ENCODE data around the gene DERL2.

DERL2 gene

GRCh38 chr17:5485270-5486205 is at the start of gene DERL2:
Gene DERL2 (minus strand): TSS chr17:5486178. CDS start chr17:5486161, 17 bp downstream.
- DNase-seq = peak in 1 of 51 donors; percentile 34

DNA sequence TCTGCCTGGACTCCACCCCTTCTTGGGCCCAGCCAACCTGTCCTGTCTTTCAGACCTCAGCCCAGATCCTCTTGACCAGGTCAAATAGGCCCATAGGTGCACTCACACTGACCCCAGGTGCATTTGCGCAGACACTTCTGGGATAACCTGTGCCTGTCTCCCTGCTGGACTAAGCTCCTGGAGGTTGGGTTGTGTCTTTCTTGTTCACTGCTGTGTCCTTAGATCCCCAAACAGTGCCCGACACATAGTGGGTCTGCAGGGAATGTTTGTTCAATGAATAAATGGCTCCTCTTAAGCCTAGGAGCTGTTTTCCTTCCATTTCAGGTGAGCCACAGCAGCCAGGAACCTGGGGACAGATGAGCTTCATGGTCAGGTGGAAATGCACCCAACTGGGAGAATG is 49.5 kb upstream of the DERL2 start:
- no peak for DNase-seq

GRCh38 chr17:5533486-5534315 is 47.7 kb upstream of the DERL2 start:
- no peak for DNase-seq

GRCh38 chr17:5532581-5532980 is 46.6 kb upstream of the DERL2 start:
- DNase-seq = no peak

- DNase-seq = no peak
Measured at GRCh38 chr17:5531085-5531418, 45.1 kb upstream of the DERL2 start.

- DNase-seq = no peak
Measured at GRCh38 chr17:5530265-5531084, 44.5 kb upstream of the DERL2 start.

DNA sequence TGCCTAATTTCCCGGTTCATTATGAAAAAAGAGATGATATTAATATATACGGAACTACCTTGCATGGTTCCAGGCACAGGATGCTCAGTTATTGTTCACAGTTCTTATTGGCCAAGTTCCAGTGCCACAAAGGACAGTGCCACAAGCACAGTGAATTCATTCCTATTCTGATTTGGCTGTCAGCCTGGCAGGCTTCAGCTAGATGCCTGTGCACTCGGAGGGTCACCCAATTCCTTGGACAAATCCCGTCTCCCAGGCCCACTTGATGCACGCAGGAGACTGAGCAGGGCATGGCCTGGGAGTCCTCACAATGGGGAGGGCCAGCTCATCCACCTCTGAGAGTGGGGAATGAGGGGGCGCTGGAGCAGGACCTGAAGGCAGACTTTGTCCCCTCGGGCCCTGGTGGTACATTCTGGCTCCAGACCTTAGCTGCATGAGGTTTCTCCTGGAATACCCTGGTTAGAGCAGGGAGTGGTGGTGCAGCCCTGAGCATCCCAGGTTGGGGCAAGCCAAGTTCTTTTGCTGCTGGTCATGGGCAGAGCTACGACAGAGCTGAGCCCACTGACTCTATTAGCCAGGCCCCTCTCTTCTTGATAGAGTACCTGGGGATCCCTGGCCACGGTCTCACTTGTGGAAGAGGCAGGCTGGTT is 41.7 kb upstream of the DERL2 start:
- DNase-seq = peak in 1 of 51 donors; percentile 18

GRCh38 chr17:5526821-5527598 is 41.0 kb upstream of the DERL2 start:
- DNase-seq = peak in 46 of 51 donors; percentile 7 to 94 (median 66)

- DNase-seq = no peak
Measured at GRCh38 chr17:5523249-5523648, 37.3 kb upstream of the DERL2 start.

GRCh38 chr17:5522476-5522875 is 36.5 kb upstream of the DERL2 start:
- no peak for DNase-seq

DNA sequence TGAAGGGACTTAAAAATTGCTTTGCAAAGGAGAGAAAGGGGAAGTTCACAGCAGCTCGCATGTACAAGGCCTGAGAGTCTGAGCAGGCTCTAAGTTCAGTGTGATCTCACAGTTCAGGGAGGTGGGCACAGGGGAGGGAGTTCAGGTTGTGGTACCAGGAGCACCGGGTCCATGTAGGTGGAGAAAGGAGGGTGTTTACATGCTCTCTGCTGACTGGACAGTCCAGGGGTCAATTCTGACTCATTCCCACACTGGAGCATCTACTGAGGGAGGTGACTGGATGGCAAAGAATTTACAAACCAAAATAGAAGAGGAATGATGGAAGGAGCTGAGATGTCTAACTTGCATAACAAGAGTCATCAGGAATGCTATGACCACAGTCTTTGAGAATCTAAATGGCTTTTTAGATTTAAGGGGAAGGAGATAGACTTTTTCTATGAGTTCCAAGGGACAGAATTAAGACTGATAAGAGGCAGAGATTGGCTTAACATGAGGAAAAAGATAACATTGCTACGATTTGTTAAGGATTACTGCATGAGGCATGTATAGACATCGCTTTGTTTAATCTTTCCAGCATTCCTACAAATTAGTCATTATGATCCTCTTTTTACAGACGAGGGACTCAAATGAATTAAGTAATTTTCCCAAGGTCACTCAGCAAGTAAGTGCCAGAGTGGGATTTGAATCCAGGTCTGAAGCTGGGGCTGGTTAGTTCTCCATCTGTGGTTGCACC is 30.2 kb upstream of the DERL2 start:
- DNase-seq = no peak

DNA sequence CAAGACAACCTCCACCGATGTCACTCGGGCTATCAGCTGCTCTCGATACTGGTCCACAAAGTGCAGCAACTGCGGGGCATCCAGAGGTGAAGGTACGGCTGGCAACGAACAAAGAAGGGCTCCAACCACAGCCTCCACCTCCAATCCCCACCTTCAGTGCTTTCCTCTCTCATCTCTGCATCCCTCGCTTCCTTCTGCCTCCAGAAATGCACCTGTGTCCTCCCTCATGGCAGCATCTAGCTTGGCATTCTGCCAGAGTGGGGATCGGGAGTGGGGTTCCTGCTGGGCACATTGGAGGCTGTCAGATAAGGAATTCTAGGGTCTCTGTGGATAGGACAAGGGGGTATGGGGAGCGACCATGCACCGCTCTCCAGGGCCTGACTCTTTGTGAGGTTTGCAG is 29.0 kb upstream of the DERL2 start:
- no peak for DNase-seq

GRCh38 chr17:5513628-5514027 is 27.6 kb upstream of the DERL2 start:
- DNase-seq = no peak

DNA sequence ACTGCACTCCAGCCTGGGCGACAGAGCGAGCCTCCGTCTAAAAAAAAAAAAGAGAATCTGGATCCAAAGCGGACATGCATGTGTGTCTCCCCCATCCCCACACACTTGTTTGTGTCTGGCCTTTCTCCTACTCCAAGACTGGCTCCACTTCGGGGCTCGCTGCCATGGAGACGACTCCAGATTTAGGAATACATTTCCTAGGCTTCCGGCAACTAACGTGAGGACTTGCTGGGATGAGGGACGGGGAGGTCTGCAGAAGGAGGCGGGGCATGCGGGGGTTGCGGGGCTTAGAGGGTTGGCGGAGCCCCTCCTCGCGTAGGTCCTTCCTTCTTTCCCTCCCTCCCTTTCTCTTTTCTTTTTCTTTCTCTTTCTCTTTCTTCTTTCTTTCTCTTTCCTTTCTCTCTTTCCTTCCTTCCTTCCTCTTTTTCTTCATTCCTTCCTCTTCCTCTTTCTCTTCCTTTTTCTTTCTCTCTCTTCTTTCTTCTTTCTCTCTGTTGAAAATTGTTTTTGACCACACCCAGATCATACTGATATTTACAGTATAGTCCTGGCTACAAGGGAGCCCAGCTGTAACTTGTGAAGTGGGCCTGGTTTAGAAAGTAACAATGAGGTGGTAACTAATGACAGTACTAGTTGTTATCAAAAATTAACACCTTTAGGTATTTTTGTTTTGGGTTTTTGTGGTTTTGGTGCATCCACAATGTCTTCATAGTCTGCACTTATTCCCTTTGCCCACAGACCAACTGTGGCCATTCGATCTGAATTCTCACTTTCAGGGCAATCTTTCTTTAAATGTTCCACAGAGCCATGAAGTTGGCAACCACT is 25.6 kb upstream of the DERL2 start:
- DNase-seq = peak in 14 of 51 donors; percentile 4 to 42 (median 19)

GRCh38 chr17:5510771-5511170 is 24.8 kb upstream of the DERL2 start:
- no peak for DNase-seq

DNA sequence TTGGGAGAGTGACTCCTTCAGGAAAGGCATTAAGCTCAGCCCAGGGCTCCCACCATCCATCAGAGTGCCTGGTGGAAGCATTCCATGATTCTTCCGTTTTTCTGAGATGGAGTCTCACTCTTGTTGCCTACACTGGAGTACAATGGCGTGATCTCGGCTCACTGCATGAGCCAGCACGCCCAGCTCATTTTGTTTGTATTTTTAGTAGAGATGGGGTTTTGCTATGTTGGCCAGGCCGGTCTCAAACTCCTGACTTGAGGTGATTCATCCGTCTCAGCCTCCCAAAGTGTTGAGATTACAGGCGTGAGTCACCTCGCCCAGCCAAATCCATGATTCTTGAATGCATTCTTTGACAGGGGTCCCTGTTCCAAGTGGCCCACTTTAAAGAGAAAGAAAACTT is 23.5 kb upstream of the DERL2 start:
- DNase-seq = peak in 1 of 51 donors; percentile 26

DNA sequence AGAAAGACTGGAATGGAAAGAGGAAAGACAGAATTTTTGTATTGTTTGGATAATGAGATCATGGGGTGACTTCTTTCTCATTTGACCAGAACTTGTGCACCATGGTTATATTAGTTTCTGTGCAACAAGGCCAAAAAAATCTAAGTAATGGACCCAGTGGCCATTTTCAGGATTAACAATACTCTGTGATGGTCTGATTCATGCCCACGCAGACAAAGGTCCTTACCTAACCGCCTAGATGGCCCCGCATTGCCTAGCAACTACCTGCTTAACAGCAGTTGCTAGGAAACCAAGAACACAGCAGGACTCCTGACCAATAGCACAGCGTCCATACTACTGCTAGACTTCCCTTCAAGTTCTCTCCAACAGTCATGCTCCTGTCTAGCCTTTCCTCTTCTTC is 22.8 kb upstream of the DERL2 start:
- DNase-seq = peak in 14 of 51 donors; percentile 7 to 59 (median 22)

DNA sequence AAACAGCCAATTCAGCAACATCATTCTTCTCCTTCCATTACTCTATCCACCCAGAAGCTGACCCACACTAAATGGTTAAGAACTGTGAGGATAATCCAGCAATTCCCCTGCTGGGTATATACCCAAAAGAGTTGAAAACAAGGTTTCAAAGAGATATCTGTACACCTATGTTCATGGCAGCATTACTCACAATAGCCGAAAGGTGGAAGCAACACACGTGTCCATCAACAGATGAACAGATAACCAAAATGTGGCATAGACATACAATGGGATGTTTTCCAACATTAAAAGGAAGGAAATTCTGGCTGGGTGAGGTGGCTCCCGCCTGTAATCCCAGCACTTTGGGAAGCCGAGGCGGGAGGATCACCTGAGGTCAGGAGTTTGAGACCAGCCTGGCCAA is 20.3 kb upstream of the DERL2 start:
- DNase-seq = no peak

- DNase-seq = no peak
Measured at GRCh38 chr17:5502552-5502951, 16.6 kb upstream of the DERL2 start.
